ENCODE measurements around the gene TNFRSF8.
A peak's percentile ranks its signal among the peaks of the same experiment; 100 is the strongest.
"Not testable (repeated sequence)": the region's sequence is repeated elsewhere in the genome, so short reads cannot be mapped to it uniquely, and the experiment has no call there.

The TNFRSF8 gene

DNA sequence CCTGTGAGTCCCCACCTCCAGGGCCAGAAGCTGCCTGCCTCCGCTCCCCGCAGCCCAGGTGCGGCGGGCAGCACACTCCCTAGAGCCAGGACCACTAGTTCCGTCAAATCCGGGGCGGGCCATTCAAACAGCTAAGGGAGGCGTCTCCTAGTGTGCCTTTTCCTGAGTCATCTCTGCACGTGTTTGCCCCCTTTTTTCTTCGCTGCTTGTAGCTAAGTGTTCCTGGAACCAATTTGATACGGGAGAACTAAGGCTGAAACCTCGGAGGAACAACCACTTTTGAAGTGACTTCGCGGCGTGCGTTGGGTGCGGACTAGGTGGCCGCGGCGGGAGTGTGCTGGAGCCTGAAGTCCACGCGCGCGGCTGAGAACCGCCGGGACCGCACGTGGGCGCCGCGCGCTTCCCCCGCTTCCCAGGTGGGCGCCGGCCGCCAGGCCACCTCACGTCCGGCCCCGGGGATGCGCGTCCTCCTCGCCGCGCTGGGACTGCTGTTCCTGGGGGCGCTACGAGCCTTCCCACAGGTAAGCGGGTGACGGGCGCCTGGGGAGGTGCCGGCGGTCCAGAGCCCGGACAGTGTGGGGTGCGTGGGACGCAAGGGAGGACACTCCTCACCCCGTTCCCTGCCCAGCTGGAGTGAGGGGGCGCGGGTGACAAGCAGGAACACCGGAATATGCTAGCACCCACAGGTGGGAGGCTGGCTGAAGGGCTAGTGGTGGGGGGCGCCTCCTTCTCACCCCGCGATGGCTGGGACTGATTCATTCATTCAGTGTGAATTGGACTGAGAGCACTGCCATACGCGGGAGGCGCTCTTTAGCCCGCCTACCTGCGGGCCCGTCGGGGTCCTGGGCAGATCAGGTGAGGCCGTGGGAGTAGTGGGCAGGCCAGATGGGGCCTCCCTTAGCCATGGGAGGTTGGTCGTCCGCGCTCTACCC, at the start of gene TNFRSF8:
Gene TNFRSF8, plus strand, starts transcription at position 163 of the 932 bp plus-strand sequence. Its CDS starts 296 bp downstream, at position 459.
- DNase-seq, result peak; percentile 29

DNA sequence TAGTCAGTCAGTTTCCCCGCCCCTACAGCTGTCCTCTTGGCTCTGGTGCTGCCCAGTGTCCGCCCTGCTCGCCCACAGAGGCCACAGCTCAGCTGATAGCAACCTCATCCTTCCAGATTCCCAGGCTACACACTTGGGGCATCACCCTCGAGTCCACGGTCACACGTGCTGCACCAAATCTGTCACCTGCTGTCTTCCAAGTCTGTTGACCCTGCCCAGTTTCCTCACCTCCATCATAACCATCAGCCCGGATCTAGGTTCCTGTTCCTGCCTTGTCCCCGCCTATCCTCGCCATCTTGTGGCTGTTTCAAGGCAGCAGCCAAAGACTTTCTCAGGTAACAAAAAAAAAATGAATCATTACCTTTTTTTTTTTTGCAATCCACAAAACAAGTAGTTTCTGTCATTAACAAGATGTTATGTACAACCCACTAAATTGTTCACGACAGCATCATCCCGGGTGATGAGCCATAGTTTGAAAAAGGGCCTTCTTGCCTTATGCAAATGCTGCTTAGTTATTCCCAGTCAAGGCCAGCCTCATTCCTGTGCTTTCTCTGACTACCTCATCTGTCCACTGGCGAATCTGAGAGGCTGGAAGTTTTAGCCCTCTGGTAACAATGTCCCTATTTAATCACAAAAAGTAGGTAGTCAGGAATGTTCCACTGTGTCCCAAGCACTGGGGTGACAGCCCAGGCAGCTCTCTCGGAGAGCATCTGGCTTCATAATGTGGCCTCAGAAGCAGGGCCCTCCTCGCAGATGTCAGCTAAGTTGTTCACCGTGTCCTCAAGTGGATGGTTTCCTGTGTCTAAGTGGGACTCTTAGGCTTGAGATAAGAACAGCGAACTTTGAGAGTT, 48.7 kb upstream of the TNFRSF8 start:
- DNase-seq, result no peak

DNA sequence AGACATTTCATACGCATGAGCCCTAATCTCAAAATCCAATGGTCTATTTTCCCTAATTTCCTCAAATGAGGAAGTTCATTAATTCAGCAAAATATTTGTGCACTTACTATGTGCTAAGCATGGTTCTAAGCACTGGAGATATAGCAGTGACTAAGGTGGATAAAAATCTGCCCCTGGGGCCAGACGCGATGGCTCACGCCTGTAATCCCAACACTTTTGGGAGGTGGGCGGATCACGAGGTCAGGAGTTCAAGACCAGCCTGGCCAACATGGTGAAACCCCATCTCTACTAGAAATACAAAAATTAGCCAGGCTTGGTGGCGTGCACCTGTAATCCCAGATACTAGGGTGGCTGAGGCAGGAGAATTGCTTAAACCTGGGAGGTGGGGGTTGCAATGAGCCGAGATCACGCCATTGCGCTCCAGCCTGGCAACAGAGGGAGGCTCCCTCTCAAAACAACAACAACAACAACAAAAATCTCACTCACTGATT, 48.1 kb upstream of the TNFRSF8 start:
- no peak for DNase-seq

DNA sequence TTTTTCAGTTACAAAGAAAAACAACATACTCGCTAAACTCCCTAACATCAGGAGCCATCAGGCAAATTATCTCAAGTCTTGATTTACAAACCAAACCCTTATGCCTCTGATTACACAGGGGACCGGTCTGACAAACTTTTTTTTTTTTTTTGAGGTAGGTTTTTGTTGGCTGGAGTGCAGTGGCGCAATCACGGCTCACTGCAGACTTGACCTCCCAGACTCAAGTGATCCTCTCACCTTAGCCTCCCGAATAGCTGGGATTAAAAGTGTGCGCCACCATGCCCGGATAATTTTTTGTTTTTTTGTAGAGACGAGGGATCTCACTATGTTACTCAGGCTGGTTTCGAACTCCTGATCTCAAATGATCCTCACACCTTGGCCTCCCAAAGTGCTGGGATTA, 47.6 kb upstream of the TNFRSF8 start:
- no peak for DNase-seq

DNA sequence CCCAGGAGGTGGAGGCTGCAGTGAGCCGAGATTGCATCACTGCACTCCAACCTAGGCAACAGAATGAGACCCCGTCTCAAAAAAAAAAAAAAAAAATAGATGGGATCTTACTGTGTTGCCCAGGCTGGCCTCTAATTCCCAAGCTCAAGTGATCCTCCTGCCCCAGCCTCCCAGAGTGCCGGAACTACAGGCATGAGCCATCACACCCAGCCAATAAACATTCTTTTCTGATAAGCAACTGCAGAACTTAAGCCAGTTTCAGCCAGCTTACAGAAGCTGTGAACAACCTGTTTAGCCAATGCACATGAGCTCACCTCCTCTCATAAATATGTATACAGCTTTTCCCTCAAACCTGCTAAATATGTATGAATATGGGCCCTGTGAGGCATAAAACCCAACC, 46.9 kb upstream of the TNFRSF8 start:
- DNase-seq, result no peak

DNA sequence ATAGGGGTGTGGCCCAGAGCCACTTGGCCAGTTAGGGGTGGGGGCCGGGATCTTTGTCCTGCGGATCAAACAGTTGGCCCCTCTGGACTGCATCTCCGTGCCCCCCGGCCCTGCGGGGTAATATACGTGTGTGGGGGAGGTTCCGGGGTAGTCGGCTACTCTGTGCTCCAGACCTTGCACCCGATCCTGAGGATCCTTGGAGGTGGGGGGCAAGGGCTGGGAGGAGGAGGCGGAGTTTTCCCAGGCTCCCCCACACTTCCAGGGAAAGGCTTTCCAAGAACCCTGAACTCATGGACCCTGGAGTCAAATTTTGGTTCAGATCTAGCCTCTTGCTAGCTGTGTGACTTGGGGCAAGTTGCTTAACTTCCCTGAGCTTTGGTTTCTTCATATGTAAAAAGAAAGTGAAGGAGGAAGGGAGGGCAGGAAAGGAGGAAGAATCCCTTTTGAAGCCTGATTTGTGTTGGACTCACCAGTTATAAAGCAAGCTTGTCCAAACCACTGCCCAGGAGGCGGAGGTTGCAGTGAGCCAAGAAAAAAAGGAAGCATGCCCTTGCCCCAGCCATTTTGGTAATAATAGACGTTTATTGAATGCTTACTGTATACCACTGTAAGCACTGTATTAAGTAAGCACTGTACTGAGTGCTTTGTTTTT, 43.1 kb upstream of the TNFRSF8 start:
- no peak for DNase-seq

DNA sequence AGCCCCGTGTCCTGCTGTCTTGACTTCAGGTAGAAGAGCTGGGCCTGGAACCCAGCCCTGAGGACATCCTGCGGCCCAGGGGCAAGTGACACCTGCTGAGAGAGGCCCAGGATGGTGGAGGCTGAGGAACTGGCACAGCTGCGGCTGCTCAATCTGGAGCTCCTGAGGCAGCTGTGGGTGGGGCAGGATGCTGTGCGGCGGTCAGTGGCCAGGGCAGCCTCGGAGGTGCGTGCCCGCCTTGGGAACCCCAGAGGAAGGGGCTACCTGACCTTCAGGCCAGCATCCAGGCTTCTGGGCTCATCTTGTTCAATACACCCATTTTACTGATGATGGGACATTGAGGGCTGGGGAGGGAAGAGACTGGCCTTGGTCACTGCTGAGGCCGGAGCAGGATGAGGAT, 41.5 kb upstream of the TNFRSF8 start:
- no peak for DNase-seq

DNA sequence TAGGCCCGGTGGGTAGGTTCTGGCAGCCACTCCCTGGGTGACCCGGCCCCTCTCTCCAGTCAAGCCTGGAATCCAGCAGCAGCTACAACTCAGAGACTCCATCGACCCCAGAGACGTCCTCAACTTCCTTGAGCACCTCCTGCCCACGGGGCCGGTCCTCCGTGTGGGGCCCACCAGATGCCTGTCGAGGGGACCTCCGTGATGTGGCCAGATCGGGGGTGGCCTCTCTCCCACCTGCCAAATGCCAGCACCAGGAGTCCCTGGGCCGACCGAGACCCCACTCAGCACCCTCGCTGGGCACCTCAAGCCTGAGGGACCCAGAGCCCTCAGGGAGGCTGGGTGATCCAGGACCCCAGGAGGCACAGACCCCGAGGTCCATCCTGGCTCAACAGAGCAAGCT, 41.1 kb upstream of the TNFRSF8 start:
- no peak for DNase-seq

DNA sequence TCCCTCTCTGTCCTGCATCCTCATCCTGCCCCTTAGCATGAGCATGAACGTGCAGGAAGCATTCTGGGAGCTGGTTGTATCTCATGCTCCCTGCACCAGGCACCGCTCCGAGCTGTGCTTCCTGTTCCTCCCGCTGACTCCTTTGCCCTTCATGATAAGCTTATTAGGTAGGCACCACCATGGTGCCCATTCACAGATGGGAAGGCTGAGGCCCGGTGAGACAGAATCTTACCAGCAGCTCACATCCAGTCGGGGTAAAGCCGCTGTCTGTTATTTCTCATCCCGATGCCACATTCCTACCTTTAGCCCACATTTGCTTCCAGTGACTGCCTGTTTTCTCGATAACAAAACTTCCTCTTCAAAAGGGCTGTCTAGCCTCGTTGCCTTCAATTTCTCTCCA, 36.5 kb upstream of the TNFRSF8 start:
- no peak for DNase-seq

DNA sequence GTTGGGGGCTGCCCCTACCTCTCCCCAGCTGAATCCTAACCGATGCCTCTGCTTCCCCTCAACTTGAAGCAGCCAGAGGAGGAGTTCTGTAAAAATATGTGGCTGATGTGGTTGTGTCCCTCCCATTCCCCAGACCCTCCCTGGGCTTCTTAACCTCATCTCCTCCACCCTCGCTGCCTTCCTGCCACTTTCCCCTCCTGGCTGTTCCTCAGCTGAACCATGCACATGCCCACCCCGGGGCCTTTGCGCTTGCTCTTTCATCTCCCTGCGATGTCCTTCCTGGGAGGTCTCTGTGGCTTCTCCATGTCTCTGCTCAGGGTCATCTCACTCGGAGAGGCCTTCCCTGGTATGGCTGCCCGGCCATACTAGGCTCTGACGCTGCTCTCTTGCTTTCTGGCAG, 34.9 kb upstream of the TNFRSF8 start:
- no peak for DNase-seq

DNA sequence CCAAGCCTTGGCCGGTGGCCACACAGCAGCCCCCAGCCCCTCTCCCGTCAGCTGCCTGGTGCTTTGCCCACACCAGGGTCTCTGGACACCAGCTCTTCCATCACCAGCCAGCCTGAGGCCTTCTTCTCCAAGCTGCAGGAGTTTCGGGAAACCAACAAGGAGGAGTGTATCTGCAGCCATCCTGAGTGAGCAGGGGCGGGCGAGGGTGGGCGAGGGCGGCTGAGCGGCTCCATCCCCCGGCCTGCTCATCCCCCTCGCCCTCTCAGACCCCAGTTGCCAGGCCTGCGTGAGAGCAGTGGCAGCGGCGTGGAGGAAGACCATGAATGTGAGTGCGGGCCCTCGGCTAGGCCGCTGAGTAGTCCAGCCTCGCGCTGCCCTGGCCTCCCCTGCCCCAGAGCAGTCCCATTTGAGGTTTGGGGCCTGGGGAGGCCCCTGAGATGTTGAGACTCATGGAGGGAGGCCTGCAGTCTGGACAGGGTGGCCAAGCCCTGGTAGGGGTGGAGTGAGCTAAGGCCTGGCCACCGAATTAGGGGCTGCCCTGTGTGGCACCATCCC, 34.1 kb upstream of the TNFRSF8 start:
- no peak for DNase-seq

DNA sequence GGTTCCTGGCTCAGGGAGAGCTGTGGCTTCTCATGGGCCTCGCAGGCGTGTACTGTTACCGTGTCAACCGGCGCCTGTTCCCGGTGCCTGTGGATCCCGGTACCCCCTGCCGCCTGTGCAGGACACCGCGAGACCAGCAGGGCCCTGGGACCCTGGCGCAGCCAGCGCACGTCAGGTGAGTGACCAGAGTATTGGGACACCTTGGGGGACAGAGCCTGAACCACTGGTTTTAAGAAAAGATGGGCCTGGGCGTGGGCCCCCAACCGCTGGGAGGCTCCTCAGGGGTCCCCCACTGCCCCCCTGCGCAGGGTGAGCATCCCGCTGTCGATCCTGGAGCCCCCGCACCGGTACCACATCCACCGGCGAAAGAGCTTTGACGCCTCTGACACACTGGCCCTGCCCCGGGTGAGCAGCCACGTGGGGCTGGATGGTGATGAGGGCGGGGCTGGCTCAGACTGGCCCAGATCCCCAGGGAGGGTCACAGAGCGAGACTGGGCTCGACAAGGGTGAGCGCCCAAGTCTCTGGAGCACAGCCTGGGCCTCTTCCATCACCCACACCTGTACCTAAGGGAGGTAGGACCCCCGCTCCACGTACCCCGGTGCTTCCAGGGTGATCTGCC, 33.3 kb upstream of the TNFRSF8 start:
- no peak for DNase-seq

DNA sequence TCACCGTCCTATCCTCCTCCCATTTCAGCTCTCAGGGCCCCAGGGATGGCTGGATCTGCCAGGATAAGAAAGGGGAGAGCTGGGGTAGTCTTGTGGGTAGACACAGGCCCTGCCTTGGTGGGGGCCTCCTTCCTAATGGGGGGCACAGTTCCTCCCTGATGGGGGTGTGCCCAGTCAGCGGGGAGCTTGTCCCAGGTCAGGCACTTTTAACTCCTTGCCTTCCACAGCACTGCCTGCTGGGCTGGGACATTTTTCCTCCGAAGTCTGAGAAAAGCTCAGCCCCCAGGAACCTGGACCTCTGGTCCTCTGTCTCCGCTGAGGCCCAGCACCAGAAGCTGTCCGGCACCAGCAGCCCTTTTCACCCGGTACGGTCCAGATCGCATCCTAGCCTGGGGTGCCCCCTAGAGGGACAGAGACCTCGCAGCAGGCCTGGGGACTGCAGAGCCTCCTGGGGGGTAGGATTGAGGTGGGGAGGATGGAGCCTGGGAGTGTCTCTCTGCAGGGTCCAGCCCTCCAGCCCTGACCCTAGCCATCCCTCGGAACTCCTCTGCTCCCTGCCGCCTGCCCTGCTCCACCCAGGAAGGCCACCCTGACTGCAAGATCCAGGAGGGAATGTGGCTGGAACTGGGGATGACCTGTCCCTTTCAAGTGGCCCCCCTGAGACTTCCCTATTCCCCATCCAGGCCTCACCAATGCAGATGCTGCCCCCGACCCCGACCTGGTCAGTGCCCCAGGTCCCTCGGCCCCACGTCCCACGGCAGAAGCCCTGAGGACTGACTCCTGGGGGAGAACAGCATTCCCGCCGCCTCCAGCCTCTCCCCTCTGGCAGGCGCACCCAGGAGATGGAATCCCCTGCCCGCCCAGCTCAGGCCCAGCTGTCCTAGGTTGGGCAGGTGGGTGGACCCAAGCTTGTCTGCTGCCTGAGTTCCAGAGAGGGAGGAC, 31.8 kb upstream of the TNFRSF8 start:
- DNase-seq, result no peak

DNA sequence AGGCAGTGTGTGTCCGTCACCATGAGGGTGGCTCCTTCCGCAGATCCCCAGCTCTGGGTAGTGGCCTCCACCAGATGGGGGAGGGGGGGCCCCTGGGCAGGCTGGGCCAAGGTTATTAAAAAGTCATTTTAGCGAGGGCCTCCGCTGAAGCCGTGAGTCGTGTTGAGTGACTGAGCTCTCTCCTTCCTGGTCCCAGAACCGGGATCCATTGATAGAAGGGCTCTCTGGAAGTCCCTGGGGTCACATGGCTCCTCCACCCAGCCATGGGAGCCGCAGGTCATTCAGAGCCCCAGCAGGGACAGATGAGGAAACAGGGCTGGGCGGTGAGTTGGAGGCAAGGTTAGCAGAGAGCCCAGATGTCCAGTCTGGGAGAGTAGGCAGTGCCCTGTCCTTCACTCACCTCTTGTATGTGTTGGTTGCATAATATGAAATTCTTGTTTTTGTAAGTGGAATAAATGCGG, 30.9 kb upstream of the TNFRSF8 start:
- no peak for DNase-seq

DNA sequence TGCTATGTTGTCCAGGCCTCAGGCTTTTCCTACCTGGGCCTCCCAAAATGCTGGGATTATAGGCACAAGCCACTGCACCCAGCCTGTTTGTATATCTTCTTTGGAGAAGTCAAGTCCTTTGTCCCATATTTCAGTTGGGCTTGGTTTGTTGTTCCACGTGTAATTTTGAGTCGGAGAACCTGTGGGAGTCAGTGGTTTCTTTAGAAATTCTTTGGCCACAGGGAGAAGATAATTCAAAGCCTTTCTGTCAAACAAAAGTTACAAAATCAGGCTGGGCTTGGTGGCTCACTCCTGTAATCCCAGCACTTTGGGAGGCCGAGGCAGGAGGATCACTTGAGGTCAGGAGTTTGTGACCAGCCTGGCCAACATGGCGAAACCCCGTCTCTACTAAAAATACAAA, 29.7 kb upstream of the TNFRSF8 start:
- not testable (repeated sequence) for DNase-seq

DNA sequence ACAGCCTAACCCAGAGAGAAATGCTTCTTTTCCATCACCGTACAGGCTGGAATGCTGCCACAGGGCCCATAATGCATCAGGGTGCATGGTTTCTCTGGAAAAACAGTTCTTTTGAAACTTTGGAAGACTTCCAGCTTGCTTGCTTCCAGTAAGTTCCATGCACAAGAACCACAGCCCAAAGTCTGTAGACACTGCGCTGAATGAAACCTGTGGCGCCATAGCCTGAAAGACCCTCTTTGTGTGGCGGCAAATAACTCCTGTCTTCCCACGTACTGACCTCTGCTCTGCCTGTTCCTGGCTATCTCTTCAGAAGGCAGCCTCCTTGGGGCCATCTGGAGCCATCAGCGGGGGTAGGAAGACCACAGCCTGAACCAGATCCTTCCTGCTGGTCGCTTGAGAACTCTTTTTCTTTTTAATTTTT, 28.7 kb upstream of the TNFRSF8 start:
- DNase-seq, result no peak

DNA sequence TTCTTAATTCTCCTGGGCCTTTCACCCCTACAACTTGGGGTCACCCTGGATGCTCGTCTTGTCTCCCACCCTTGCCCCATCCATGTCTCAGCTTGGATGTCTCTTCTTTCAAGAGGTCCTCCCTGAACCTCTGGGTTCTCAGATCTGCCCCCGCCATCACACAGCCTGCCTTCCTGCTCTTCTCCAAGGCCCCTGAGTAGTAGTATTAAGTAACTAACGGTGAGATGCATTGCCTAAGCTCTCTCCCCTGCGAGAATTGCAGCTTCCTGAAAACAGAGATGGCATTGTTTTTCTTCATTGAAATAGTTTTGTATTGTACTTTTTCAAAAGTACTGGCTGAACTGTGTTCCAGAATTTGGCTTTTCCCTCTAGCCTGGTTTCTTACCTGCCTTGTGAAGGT, 27.8 kb upstream of the TNFRSF8 start:
- no peak for DNase-seq

DNA sequence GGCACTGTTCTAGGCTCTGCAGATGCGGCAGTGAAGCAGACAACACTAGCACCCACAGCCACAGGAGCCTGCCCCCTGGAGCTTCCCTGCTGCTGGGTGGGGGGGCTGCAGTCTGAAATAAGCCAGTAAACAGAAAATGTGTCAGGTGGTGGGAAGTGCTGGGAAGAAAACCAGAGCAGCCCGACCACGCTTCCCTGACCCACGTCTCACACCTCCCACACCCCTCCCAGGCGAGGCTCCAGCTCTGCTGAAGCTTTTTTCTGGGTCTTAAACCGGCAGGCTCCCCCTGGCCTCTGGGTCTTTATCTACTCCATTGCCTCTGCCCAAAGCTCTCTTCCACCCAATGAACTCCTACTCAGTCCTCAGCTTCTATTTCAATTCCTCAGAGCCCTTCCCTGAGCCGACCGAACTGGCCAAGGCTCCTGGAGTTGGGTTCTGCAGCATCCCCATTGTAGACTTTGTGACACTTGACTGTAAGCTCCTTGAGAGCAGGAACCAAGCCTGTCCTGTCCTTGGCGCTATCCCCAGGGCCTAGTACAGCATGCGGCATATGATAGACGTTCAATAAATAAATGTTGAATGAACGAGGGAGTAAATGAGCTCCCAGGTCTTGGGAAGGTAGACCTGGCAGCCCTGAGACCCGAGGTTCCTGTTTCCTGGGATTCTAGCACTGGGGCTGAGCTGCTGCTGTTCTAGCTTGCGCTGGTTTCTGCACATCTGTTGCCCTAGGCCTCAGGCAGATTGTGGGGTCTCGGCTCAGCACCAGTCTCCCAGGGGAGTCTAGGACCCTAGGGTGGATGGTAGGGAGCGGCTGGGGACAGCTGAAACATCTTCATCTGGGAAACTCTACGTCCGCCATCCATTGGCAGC, 25.4 kb upstream of the TNFRSF8 start:
- no peak for DNase-seq

DNA sequence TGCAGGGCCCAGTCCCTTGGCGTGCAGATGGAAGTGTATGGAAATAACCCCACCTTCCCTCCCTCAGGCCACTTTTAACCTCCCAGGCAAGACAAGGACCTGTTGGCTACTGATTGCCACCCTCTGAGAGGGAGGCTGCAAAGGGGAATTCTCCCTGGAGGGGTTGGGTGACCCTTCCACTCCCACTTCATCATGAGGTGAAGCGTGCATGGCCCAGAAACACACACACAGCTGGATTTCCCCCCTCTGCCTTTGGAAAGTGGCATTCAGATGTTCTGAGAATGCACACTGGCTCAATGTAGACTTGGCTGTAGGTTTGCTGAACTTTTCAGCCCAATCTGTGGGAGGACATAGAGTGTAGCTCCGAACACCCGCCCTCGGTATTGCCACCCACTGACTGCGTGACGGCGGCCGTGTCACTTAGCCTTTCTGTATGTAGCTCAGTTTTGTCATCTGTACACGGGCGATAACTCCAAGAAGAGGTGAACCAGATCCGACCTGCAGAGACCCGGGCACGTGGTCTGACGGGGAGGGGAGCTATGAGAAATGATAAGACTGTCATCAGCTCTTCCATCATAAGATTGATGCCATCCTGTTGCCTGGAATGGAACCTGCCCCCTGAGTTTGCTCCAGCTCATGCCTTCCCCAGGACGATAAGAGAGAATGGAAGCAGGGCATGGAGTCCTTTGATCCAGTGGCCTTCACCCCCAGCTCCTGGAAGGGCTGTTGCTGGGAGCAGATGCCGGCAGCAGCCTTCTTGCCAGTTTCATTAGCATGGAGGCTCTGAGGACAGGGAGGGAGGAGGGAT, 24.5 kb upstream of the TNFRSF8 start:
- no peak for DNase-seq

All from retina (tissue), 1 donor.